BLaER1 treated with 17β-estradiol and CSF1 and Interleukin-3, amounts not matched to agents 10 nM and 100 nM (cell line): ENCODE results near the gene ITPA.
A peak's percentile ranks its signal among the peaks of the same experiment; 100 is the strongest.

Source experiments
- H3K27ac ChIP-seq, 11 experiments: shearing (Covaris generic); formaldehyde crosslinking; 2 replicates each; pipeline ENCODE4 v1.8.1; 2022
- H3K27me3 ChIP-seq, 11 experiments: shearing (Covaris generic); formaldehyde crosslinking; 2 replicates each; pipeline ENCODE4 v1.8.1; 2022
- H3K36me3 ChIP-seq, 11 experiments: shearing (Covaris generic); formaldehyde crosslinking; 2 replicates each; pipeline ENCODE4 v1.8.1; 2022
- H3K4me1 ChIP-seq, 10 experiments: shearing (Covaris generic); formaldehyde crosslinking; 2 replicates each; pipeline ENCODE4 v1.8.1; 2022
- H3K4me2 ChIP-seq, 11 experiments: shearing (Covaris generic); formaldehyde crosslinking; 2 replicates each; pipeline ENCODE4 v1.8.1; 2022
- H3K4me3 ChIP-seq, 10 experiments: shearing (Covaris generic); formaldehyde crosslinking; 2 replicates each; pipeline ENCODE4 v1.8.1; 2022
- H3K9ac ChIP-seq, 11 experiments: shearing (Covaris generic); formaldehyde crosslinking; 2 replicates each; pipeline ENCODE4 v1.8.1; 2022
- H3K9me3 ChIP-seq, 11 experiments: shearing (Covaris generic); formaldehyde crosslinking; replicated peaks in 1 of 11; 2 replicates each; pipeline ENCODE4 v1.8.1; 2022
- H4K20me1 ChIP-seq, 11 experiments: shearing (Covaris generic); formaldehyde crosslinking; 2 replicates each; pipeline ENCODE4 v1.8.1; 2022
- Cebpa-rat ChIP-seq, 11 experiments: shearing (Covaris generic); IDR thresholded peaks; 2 replicates each; pipeline ENCODE4 v1.8.1; 2022

Gene ITPA

GRCh38 chr20:3227506-3227905, 18.2 kb downstream of the ITPA start:
- Histone ChIP-seq H4K20me1 (peaks cover 0 to 42% (median 18%) of the 10 kb centered on the region in 11 experiments; a peak in 16 of 22 replicates), H3K4me1 (peaks cover 15 to 38% (median 25%) of the 10 kb centered on the region in 10 experiments), H3K4me3 (no peak overlapping the region), H3K9me3 (no peaks in the 10 kb centered on the region), H3K27ac (no peak overlapping the region), H3K36me3 (peaks cover 0 to 30% (median 13%) of the 10 kb centered on the region in 11 experiments; a peak in 15 of 22 replicates), H3K9ac (no peak overlapping the region), H3K4me2 (0 out of 22 replicates have a peak overlapping the region, but pooled peaks of 1 of the 11 experiments have one; percentile 10), H3K27me3 (no peaks in the 10 kb centered on the region)
- no peak for TF ChIP-seq Cebpa-rat (IDR thresholded peaks at IDR 0.05)

- peaks cover 9 to 34% (median 19%) of the 10 kb centered on the region in 10 experiments for H3K4me1 ChIP-seq
- no peak overlapping the region for H3K9ac ChIP-seq
- no peak overlapping the region for H3K4me3 ChIP-seq
- no peak for TF ChIP-seq Cebpa-rat (IDR thresholded peaks at IDR 0.05)
- peaks cover 0 to 28% (median 11%) of the 10 kb centered on the region in 11 experiments; a peak in 14 of 22 replicates for H3K36me3 ChIP-seq
- H3K27ac ChIP-seq: no peak overlapping the region
- H3K27me3 ChIP-seq: no peaks in the 10 kb centered on the region
- H3K9me3 ChIP-seq: no peaks in the 10 kb centered on the region
- H4K20me1 ChIP-seq: peaks cover 0 to 36% (median 12%) of the 10 kb centered on the region in 11 experiments; a peak in 14 of 22 replicates
- H3K4me2 ChIP-seq: no peak overlapping the region
Measured at GRCh38 chr20:3227936-3228749, 18.8 kb downstream of the ITPA start.

DNA sequence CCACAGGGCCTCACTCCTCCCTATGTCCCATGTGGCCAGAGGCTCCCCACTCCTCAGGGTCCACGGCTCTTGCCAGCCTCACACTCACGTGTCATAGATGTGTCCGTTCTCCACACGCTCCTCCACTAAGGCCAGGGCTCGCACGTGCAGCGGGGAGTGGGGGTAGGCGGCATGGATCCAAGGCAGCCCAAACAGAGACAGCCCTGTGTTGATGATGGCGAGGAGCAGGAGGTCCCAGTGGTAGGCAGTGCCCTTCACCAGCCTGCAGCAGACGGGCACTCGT, 19.4 kb downstream of the ITPA start:
- H4K20me1 ChIP-seq: peaks cover 0 to 30% (median 7%) of the 10 kb centered on the region in 11 experiments; a peak in 12 of 22 replicates
- no peaks in the 10 kb centered on the region for H3K9me3 ChIP-seq
- H3K4me3 ChIP-seq: no peak overlapping the region
- no peak overlapping the region for H3K9ac ChIP-seq
- peaks cover 3 to 34% (median 13%) of the 10 kb centered on the region in 10 experiments for H3K4me1 ChIP-seq
- H3K27ac ChIP-seq: no peak overlapping the region
- no peaks in the 10 kb centered on the region for H3K27me3 ChIP-seq
- peaks cover 0 to 25% (median 9%) of the 10 kb centered on the region in 11 experiments; a peak in 13 of 22 replicates for H3K36me3 ChIP-seq
- no peak for TF ChIP-seq Cebpa-rat (IDR thresholded peaks at IDR 0.05)
- H3K4me2 ChIP-seq: no peak overlapping the region

DNA sequence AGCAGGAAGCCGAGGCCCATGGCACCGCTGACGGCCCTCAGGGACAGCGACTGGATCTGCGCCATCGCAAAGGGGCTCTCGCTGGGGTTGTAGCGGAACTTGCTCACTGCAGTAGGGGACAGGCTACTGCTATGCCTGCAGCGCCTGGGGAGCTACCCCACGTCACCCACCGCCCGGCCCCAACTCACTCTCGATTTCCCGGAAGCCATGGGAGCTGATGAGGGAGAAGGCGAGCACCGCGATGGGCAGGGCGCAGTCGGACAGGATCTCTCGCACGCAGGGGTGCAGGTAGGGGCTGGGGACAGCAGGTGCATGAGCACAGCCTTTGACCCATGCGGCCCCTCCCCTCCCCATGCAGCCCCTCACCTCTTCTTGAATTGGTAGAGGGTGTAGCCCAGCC, 19.9 kb downstream of the ITPA start:
- Histone ChIP-seq H3K4me3 (no peak overlapping the region), H3K27ac (no peak overlapping the region), H3K4me1 (peaks cover 0 to 29% (median 9%) of the 10 kb centered on the region in 10 experiments; a peak in 17 of 20 replicates), H3K27me3 (no peaks in the 10 kb centered on the region), H3K4me2 (no peak overlapping the region), H4K20me1 (peaks cover 0 to 26% (median 3%) of the 10 kb centered on the region in 11 experiments; a peak in 11 of 22 replicates), H3K9ac (no peak overlapping the region), H3K9me3 (no peaks in the 10 kb centered on the region), H3K36me3 (peaks cover 0 to 21% (median 8%) of the 10 kb centered on the region in 11 experiments; a peak in 12 of 22 replicates)
- no peak for TF ChIP-seq Cebpa-rat (IDR thresholded peaks at IDR 0.05)

DNA sequence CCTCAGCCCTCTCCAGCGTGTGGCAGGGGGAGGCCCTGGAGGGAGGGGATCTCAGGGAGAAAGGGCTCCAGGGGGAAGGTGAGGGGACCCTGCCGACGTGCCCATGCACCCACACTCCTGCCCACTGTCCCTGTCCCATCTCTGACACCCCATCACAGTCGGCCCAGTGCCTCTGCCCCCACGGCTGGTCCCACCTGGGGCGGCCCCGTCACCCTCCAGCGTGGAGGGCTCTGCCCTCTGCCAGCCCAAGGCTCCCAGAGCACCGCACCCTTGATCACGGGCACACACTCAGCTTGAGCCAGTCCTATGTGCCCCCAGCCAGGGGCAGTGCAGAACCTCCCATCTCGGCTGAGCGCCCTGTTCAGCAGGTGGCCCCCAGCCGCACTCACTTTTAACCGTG, 20.5 kb downstream of the ITPA start:
- Histone ChIP-seq H3K27me3 (peaks cover 0 to 5% (median 0%) of the 10 kb centered on the region in 11 experiments; a peak in 5 of 22 replicates), H3K9ac (no peak overlapping the region)
- no peak for TF ChIP-seq Cebpa-rat (IDR thresholded peaks at IDR 0.05)

GRCh38 chr20:3231116-3231515, 21.8 kb downstream of the ITPA start:
- H3K4me2 ChIP-seq: no peak overlapping the region
- H4K20me1 ChIP-seq: peaks cover 0 to 16% (median 0%) of the 10 kb centered on the region in 11 experiments; a peak in 3 of 22 replicates
- H3K9ac ChIP-seq: no peak overlapping the region
- peaks cover 6 to 18% (median 10%) of the 10 kb centered on the region in 11 experiments for H3K27me3 ChIP-seq
- H3K36me3 ChIP-seq: peaks cover 0 to 8% (median 0%) of the 10 kb centered on the region in 11 experiments; a peak in 8 of 22 replicates
- no peak overlapping the region for H3K27ac ChIP-seq
- no peak for TF ChIP-seq Cebpa-rat (IDR thresholded peaks at IDR 0.05)
- H3K9me3 ChIP-seq: no peaks in the 10 kb centered on the region
- no peak overlapping the region for H3K4me3 ChIP-seq
- H3K4me1 ChIP-seq: peaks cover 0 to 16% (median 3%) of the 10 kb centered on the region in 10 experiments; a peak in 5 of 20 replicates

More for the DNA sequence above, 20.5 kb downstream of the ITPA start:
- Histone ChIP-seq H3K4me1 (peaks cover 0 to 23% (median 5%) of the 10 kb centered on the region in 10 experiments; a peak in 9 of 20 replicates), H3K4me3 (no peak overlapping the region), H3K9me3 (no peaks in the 10 kb centered on the region), H3K4me2 (no peak overlapping the region), H3K27ac (no peak overlapping the region), H3K36me3 (peaks cover 0 to 14% (median 6%) of the 10 kb centered on the region in 11 experiments; a peak in 10 of 22 replicates), H4K20me1 (peaks cover 0 to 20% (median 0%) of the 10 kb centered on the region in 11 experiments; a peak in 2 of 22 replicates)

DNA sequence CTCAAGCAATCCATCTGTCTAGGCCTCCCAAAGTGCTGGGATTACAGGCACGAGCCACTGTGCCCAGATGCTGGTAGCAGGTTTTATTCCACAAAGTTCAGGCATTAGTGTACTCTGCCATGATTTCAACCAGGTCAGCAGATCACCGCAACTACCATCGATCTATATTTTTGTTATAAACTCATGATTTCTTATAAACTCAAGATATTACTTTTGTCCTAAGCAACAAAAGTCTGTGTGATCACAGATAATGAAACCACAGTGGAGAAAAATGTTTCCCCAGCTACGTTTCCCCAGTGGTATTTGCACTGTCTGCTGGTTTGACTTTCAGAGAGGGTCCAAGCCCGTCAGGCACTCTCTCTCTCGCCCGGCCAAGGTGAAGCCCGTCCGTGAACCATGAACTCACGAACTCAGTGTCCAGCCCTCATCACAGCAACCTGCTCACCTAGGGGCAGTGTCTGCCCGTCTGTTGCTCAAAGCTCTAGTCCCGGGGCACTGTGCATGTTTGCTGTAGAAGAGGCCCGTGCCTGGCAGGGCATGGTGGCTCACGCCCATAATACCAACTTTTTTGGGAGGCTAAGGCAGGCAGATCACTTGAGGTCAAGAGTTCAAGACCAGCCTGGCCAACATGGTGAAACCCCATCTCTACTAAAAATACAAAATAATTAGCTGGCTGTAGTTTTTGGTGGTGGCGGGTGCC, 22.7 kb downstream of the ITPA start:
- H3K9ac ChIP-seq: no peak overlapping the region
- no peak overlapping the region for H3K4me2 ChIP-seq
- H3K4me3 ChIP-seq: no peak overlapping the region
- H4K20me1 ChIP-seq: peaks cover 0 to 13% (median 5%) of the 10 kb centered on the region in 11 experiments; a peak in 10 of 22 replicates
- peaks cover 0 to 12% (median 3%) of the 10 kb centered on the region in 10 experiments; a peak in 3 of 20 replicates for H3K4me1 ChIP-seq
- peaks cover 0 to 3% (median 0%) of the 10 kb centered on the region in 11 experiments; a peak in 8 of 22 replicates for H3K36me3 ChIP-seq
- TF ChIP-seq Cebpa-rat (IDR thresholded peaks at IDR 0.05): no peak
- peaks cover 15 to 27% (median 19%) of the 10 kb centered on the region in 11 experiments for H3K27me3 ChIP-seq
- no peak overlapping the region for H3K27ac ChIP-seq
- no peaks in the 10 kb centered on the region for H3K9me3 ChIP-seq

GRCh38 chr20:3233131-3233990, 24.1 kb downstream of the ITPA start:
- peaks cover 0 to 26% (median 14%) of the 10 kb centered on the region in 11 experiments; a peak in 12 of 22 replicates for H4K20me1 ChIP-seq
- no peak overlapping the region for H3K9ac ChIP-seq
- TF ChIP-seq Cebpa-rat (IDR thresholded peaks at IDR 0.05): no peak
- H3K9me3 ChIP-seq: no peaks in the 10 kb centered on the region
- H3K4me3 ChIP-seq: no peak overlapping the region
- peak overlapping the region in 3 of 11 experiments; percentile 6 to 18 (median 7); a peak in 1 of 22 replicates for H3K4me2 ChIP-seq
- no peak overlapping the region for H3K27ac ChIP-seq
- H3K36me3 ChIP-seq: no peaks in the 10 kb centered on the region
- peaks cover 0 to 17% (median 8%) of the 10 kb centered on the region in 10 experiments; a peak in 14 of 20 replicates for H3K4me1 ChIP-seq
- H3K27me3 ChIP-seq: peaks cover 28 to 41% (median 32%) of the 10 kb centered on the region in 11 experiments
